K562 (cell line): ENCODE measurements around the gene RDH14.

Experiments used
- CREB1 ChIP-seq, 2 experiments: sonication (generic) in 1 of 2; formaldehyde crosslinking in 1 of 2; IDR thresholded peaks; 2 replicates each; pipeline versions ENCODE4 v1.6.1 to v1.8.0; 2012 to 2022; ENCODE audit warnings: inconsistent platforms in 1 of 2, mild to moderate bottlenecking in 1 of 2, missing genetic modification reagents in 1 of 2, moderate library complexity in 1 of 2
- DDX20 ChIP-seq: fragments of 450-650 bp; IDR thresholded peaks from 2 replicates; pipeline ENCODE4 v1.6.1; 2016; ENCODE audit warnings: missing genetic modification characterization, low read depth, mild to moderate bottlenecking, missing compliant biosample characterization, moderate library complexity
- EZH2 ChIP-seq: IDR thresholded peaks from 2 replicates; pipeline ENCODE4 v1.6.1; 2012; ENCODE audit warnings: low read depth, mild to moderate bottlenecking, inconsistent platforms, low read length, borderline replicate concordance
- KAT2B ChIP-seq: IDR thresholded peaks from one replicate; pipeline ENCODE4 v1.6.1; 2012; ENCODE audit warnings: low read depth, mild to moderate bottlenecking, control low read depth, inconsistent platforms, low read length, moderate library complexity
- POLR2A ChIP-seq: fragments of 450-650 bp; conservative IDR thresholded peaks from 2 replicates; pipeline ENCODE4 v1.6.1; 2016
- RAD21 ChIP-seq, 2 experiments: fragments of 250-450 bp in 1 of 2; fragments of 450-650 bp in 1 of 2; sonication (Bioruptor Pico) in 1 of 2; formaldehyde crosslinking in 1 of 2; IDR thresholded peaks in 1 of 2; conservative IDR thresholded peaks in 1 of 2; 2 replicates each; pipeline versions ENCODE4 v1.4.0 to v1.8.0; 2020 to 2022; ENCODE audit warnings: mild to moderate bottlenecking in 2 of 2, moderate library complexity in 1 of 2
- TAF1 ChIP-seq: IDR thresholded peaks from 2 replicates; pipeline ENCODE4 v1.6.1; 2011; ENCODE audit warnings: mild to moderate bottlenecking, low read length, moderate library complexity; ENCODE audit not compliant: insufficient read depth, control insufficient read depth, severe bottlenecking; ENCODE audit errors: extremely low read depth
- TAF15 ChIP-seq: fragments of 200-400 bp; formaldehyde crosslinking; IDR thresholded peaks from 2 replicates; pipeline ENCODE4 v1.6.1; 2017; ENCODE audit warnings: mild to moderate bottlenecking, low read depth, low read length, moderate library complexity
- TBL1XR1 ChIP-seq, 2 experiments: IDR thresholded peaks; 2 replicates each; pipeline ENCODE4 v1.6.1; 2012; ENCODE audit warnings: improper control_type of control experiment in 2 of 2, low read length in 2 of 2, mild to moderate bottlenecking in 1 of 2
- TEAD4 ChIP-seq, 2 experiments: sonication (generic) in 1 of 2; formaldehyde crosslinking in 1 of 2; IDR thresholded peaks; 2 replicates each; pipeline versions ENCODE4 v1.6.1 to v1.8.0; 2012 to 2022; ENCODE audit warnings: borderline replicate concordance in 1 of 2, inconsistent platforms in 1 of 2, low read length in 1 of 2, mild to moderate bottlenecking in 1 of 2, missing genetic modification reagents in 1 of 2
- YY1 ChIP-seq, 3 experiments: IDR thresholded peaks; 2 replicates each; pipeline ENCODE4 v1.6.1; 2011; ENCODE audit warnings: low read length in 2 of 3, mild to moderate bottlenecking in 2 of 3, moderate library complexity in 2 of 3, borderline replicate concordance in 1 of 3, control low read depth in 1 of 3, low read depth in 1 of 3; ENCODE audit not compliant: insufficient read depth in 3 of 3, insufficient replicate concordance in 2 of 3, control insufficient read depth in 1 of 3, insufficient read length in 1 of 3; ENCODE audit errors: extremely low read depth in 1 of 3
- TF ChIP-seq, protein P1 (sequence below), 3 experiments: IDR thresholded peaks in 2 of 3; conservative IDR thresholded peaks in 1 of 3; 2 replicates each; pipeline ENCODE4 v1.5.1; 2011 to 2012; ENCODE audit warnings: low read length in 3 of 3, mild to moderate bottlenecking in 3 of 3, control low read depth in 2 of 3, improper control_type of control experiment in 1 of 3, inconsistent platforms in 1 of 3, low read depth in 1 of 3, mixed read lengths in 1 of 3, moderate library complexity in 1 of 3; ENCODE audit not compliant: insufficient read depth in 2 of 3
- TF ChIP-seq, protein P2 (sequence below): sonication (generic); formaldehyde crosslinking; IDR thresholded peaks from 2 replicates; pipeline ENCODE4 v1.8.1; 2022; ENCODE audit warnings: missing genetic modification reagents
- TF ChIP-seq, protein P3 (sequence below): fragments of 450-650 bp; IDR thresholded peaks from 2 replicates; pipeline ENCODE4 v1.6.1; 2017; ENCODE audit warnings: antibody characterized with exemption, mild to moderate bottlenecking

DNA sequence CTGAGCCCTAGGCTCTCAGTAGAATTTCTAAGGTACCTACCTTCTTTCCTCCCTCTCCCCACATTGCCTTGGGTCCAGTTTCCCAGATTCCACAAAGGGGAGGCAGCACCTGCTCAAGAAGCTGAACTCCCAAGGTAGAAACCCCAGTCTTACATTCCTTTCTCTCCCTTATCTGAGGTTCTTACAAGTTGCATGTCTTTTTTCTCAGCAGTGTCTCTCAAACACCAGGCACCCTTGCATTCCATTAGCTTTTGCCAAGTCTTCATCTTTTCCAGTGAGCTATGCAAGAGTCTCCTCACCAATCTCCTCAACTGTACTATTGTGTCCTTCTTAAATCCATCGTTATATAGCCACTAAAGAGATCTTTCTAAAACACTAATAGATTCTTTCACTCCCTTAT is 33.0 kb upstream of the RDH14 start:
- no peak for TF ChIP-seq DDX20 (tag)
- no peak for TF ChIP-seq CREB1 (IDR thresholded peaks at IDR 0.05)
- no peak for TF ChIP-seq CREB1 (CRISPR knock-in tag; IDR thresholded peaks at IDR 0.05)
- no peak for TF ChIP-seq TBL1XR1 (IDR thresholded peaks at IDR 0.05; ENCODE audit: low read length in 2 of 2)
- TF ChIP-seq, protein P1, sequence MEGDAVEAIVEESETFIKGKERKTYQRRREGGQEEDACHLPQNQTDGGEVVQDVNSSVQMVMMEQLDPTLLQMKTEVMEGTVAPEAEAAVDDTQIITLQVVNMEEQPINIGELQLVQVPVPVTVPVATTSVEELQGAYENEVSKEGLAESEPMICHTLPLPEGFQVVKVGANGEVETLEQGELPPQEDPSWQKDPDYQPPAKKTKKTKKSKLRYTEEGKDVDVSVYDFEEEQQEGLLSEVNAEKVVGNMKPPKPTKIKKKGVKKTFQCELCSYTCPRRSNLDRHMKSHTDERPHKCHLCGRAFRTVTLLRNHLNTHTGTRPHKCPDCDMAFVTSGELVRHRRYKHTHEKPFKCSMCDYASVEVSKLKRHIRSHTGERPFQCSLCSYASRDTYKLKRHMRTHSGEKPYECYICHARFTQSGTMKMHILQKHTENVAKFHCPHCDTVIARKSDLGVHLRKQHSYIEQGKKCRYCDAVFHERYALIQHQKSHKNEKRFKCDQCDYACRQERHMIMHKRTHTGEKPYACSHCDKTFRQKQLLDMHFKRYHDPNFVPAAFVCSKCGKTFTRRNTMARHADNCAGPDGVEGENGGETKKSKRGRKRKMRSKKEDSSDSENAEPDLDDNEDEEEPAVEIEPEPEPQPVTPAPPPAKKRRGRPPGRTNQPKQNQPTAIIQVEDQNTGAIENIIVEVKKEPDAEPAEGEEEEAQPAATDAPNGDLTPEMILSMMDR (IDR thresholded peaks at IDR 0.05 in 2 of 3, conservative IDR thresholded peaks at IDR 0.05 in 1 of 3; ENCODE audit: insufficient read depth in 2 of 3, low read depth in 1 of 3, low read length in 3 of 3) = no peak
- TF ChIP-seq TAF1 = no peak
- TF ChIP-seq, protein P2, sequence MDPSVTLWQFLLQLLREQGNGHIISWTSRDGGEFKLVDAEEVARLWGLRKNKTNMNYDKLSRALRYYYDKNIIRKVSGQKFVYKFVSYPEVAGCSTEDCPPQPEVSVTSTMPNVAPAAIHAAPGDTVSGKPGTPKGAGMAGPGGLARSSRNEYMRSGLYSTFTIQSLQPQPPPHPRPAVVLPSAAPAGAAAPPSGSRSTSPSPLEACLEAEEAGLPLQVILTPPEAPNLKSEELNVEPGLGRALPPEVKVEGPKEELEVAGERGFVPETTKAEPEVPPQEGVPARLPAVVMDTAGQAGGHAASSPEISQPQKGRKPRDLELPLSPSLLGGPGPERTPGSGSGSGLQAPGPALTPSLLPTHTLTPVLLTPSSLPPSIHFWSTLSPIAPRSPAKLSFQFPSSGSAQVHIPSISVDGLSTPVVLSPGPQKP = no peak
- no peak for TF ChIP-seq RAD21 (CRISPR knock-in tag; conservative IDR thresholded peaks at IDR 0.05 in 1 of 2, IDR thresholded peaks at IDR 0.05 in 1 of 2)
- TF ChIP-seq, protein P3, sequence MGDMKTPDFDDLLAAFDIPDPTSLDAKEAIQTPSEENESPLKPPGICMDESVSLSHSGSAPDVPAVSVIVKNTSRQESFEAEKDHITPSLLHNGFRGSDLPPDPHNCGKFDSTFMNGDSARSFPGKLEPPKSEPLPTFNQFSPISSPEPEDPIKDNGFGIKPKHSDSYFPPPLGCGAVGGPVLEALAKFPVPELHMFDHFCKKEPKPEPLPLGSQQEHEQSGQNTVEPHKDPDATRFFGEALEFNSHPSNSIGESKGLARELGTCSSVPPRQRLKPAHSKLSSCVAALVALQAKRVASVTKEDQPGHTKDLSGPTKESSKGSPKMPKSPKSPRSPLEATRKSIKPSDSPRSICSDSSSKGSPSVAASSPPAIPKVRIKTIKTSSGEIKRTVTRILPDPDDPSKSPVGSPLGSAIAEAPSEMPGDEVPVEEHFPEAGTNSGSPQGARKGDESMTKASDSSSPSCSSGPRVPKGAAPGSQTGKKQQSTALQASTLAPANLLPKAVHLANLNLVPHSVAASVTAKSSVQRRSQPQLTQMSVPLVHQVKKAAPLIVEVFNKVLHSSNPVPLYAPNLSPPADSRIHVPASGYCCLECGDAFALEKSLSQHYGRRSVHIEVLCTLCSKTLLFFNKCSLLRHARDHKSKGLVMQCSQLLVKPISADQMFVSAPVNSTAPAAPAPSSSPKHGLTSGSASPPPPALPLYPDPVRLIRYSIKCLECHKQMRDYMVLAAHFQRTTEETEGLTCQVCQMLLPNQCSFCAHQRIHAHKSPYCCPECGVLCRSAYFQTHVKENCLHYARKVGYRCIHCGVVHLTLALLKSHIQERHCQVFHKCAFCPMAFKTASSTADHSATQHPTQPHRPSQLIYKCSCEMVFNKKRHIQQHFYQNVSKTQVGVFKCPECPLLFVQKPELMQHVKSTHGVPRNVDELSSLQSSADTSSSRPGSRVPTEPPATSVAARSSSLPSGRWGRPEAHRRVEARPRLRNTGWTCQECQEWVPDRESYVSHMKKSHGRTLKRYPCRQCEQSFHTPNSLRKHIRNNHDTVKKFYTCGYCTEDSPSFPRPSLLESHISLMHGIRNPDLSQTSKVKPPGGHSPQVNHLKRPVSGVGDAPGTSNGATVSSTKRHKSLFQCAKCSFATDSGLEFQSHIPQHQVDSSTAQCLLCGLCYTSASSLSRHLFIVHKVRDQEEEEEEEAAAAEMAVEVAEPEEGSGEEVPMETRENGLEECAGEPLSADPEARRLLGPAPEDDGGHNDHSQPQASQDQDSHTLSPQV = no peak
- no peak for TF ChIP-seq YY1 (IDR thresholded peaks at IDR 0.05; ENCODE audit: borderline replicate concordance in 1 of 3, control insufficient read depth in 1 of 3, extremely low read depth in 1 of 3, insufficient read depth in 3 of 3, insufficient read length in 1 of 3, insufficient replicate concordance in 2 of 3, low read depth in 1 of 3, low read length in 2 of 3)
- TF ChIP-seq EZH2 = no peak
- TF ChIP-seq TEAD4 (IDR thresholded peaks at IDR 0.05; ENCODE audit: low read length) = no peak
- no peak for TF ChIP-seq TEAD4 (CRISPR knock-in tag; IDR thresholded peaks at IDR 0.05; ENCODE audit: borderline replicate concordance)
- no peak for TF ChIP-seq TAF15
- TF ChIP-seq POLR2A = no peak
- TF ChIP-seq KAT2B = no peak
